Measurements from ENCODE around the gene ANKRD33. TPM values are rescaled to one million over a fixed set of nuclear protein-coding genes. Genes with fewer than 3 reads are reported as not detected.
A peak's percentile ranks its signal among the peaks of the same experiment; 100 is the strongest.

The ANKRD33 gene
- total and polyA plus RNA-seq, 2 of the 4 experiments (the other 2 are of a cell fraction) = under 0.01 to 0.03 TPM

DNA sequence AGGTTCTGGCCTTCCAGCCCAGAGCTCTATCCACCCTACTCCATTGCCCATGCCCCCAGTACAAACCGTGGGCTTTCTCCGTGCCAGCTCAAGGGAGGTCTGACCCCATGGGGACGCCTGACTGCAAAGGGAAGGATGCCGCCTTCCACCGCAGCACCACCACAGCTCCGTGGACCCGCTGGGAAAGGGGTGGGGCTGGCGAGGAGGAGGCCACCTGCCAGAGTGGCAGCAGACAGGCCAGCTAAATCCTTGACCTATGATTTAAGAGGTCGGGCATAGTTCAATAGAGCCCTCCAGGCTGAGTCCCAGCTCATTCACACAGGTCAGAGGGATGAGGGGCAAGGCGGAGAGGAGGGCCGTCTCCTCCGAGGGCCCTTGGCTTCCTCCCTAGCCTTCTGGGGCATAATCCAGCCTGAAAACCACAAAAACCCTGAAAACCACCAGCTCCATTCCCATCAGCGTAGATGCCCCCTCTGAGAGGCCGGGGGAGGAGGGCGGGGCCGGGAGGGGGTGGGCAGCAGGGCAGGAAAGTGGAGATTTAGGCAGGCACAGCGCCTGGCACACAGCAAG, 24.5 kb upstream of the ANKRD33 start:
- Histone ChIP-seq H3K9me1 (ENCODE audit: insufficient read depth, low read length) (no peaks in the 10 kb centered on the region), H4K91ac (ENCODE audit: insufficient read depth, low read depth, low read length) (no peak overlapping the region), H2AK5ac (ENCODE audit: low read depth, low read length) (no peak overlapping the region), H2BK120ac (ENCODE audit: low read depth, low read length) (no peak overlapping the region), H3K4me1 (ENCODE audit: control insufficient read depth, insufficient read depth, low read length) (no peaks in the 10 kb centered on the region; the same call in 1 of the 2 replicates), H2BK20ac (ENCODE audit: low read depth, low read length) (no peak overlapping the region), H3K36me3 (ENCODE audit: control insufficient read depth, insufficient read depth, low read length) (no peaks in the 10 kb centered on the region), H3K27me3 (ENCODE audit: control insufficient read depth, insufficient read depth, low read length) (peaks cover 41% of the 10 kb centered on the region), H2AK9ac (replicated peaks; ENCODE audit: low read depth, low read length, poor library complexity) (peak overlapping the region; percentile 31), H3K23ac (ENCODE audit: low read depth, low read length) (no peak overlapping the region), H2BK15ac (ENCODE audit: low read depth, low read length) (no peak overlapping the region), H2BK5ac (ENCODE audit: low read depth, low read length, poor library complexity, severe bottlenecking) (no peak overlapping the region), H4K20me1 (ENCODE audit: insufficient read depth, low read length) (no peaks in the 10 kb centered on the region), H4K5ac (ENCODE audit: low read depth, low read length) (no peak overlapping the region), H3K27ac (ENCODE audit: insufficient read depth, low read length) (no peak overlapping the region), H3K4me2 (ENCODE audit: low read depth, low read length) (no peak overlapping the region; the same call in 1 of the 2 replicates), H2AFZ (replicated peaks; ENCODE audit: low read length, poor library complexity) (no peak overlapping the region), H3K18ac (ENCODE audit: low read depth, low read length) (no peak overlapping the region), H3K14ac (replicated peaks; ENCODE audit: low read depth, low read length) (no peak overlapping the region), H3K79me1 (ENCODE audit: low read depth in 1 of 2, low read length in 2 of 2) (no peaks in the 10 kb centered on the region), H4K8ac (ENCODE audit: low read depth in 2 of 2, low read length in 2 of 2) (no peak overlapping the region), H3K9ac (ENCODE audit: low read depth, low read length) (no peak overlapping the region), H3K56ac (ENCODE audit: extremely low read depth, insufficient read depth, low read length) (no peak overlapping the region), H3K4ac (ENCODE audit: low read depth, low read length) (no peak overlapping the region), H3K4me3 (ENCODE audit: insufficient read depth, low read depth, low read length) (no peak overlapping the region), H3K9me3 (ENCODE audit: control insufficient read depth, insufficient read depth, low read length) (no peaks in the 10 kb centered on the region)
- intact Hi-C loops (cut with micrococcal nuclease) (no loop called here), dilution Hi-C loops (cut with HindIII; ENCODE audit: low sequenced_read_pairs, unreplicated experiment) (loop anchor here (25.0 kb wide), 1 partner anchor 99 kb away; the partner anchor contains the start of gene ACVR1B), in situ Hi-C loops (cut with MboI; ENCODE audit: low sequenced_read_pairs) (no loop called here)
- ChIA-PET POLR2A (ENCODE audit: unreplicated experiment) (no interaction called here), CTCF (interaction anchor here (1.7 kb wide), 1 partner anchor 11 kb away, joined by 7 read pairs; no protein-coding TSS in a partner anchor)
- WGBS, 2 experiments (ENCODE audit: extremely low coverage in 2 of 2, insufficient read length in 1 of 2) = 22% methylated on average over 4 of the region's 17 CpGs; no CpG with 5 or more reads in 1 of the 2 experiments
- TF ChIP-seq POLR2A (IDR thresholded peaks at IDR 0.05; ENCODE audit: low read depth, low read length) = no peak
- no peak for TF ChIP-seq SMC3 (IDR thresholded peaks at IDR 0.05; ENCODE audit: low read depth, low read length)
- TF ChIP-seq CEBPB (IDR thresholded peaks at IDR 0.05; ENCODE audit: low read depth, low read length) = no peak
- DNase-seq = no peak
- no TSS peak for BruUV-seq (replicated peaks)
- ATAC-seq (ENCODE audit: low read depth) = no peak

Data from IMR-90 (cell line).